Measurements from ENCODE around the gene RAD23B. TPM values are rescaled to one million over a fixed set of nuclear protein-coding genes. Genes with fewer than 3 reads are reported as not detected.
A peak's percentile ranks its signal among the peaks of the same experiment; 100 is the strongest.

Gene RAD23B
- total and polyA plus RNA-seq, 2 of the 13 experiments (the other 11 are each of a cell fraction or from before 2014, with no cell fraction given) = 133 to 156 TPM

GRCh38 chr9:107358986-107359385 lies 75.9 kb downstream of the RAD23B start:
- H3K4me3 ChIP-seq (replicated peaks in 1 of 3; ENCODE audit: insufficient read depth in 1 of 3, low read depth in 2 of 3, low read length in 3 of 3) = no peak overlapping the region
- H3K79me2 ChIP-seq (ENCODE audit: insufficient read depth, low read length) = no peaks in the 10 kb centered on the region
- H3K9me3 ChIP-seq (ENCODE audit: low read length) = no peaks in the 10 kb centered on the region
- no peak overlapping the region for H3K9ac ChIP-seq (ENCODE audit: insufficient read depth, low read depth, low read length)
- no peak overlapping the region for H2AFZ ChIP-seq (ENCODE audit: low read length)
- intact Hi-C loops (cut with micrococcal nuclease; ENCODE audit: unreplicated experiment) = no loop called here
- H3K36me3 ChIP-seq (replicated peaks in 1 of 2; ENCODE audit: control insufficient read depth in 1 of 2, insufficient read depth in 2 of 2, low read length in 2 of 2) = no peaks in the 10 kb centered on the region
- no CpG with 5 or more reads among the region's 7 CpGs for WGBS (ENCODE audit: low lambda C conversion rate)
- ATAC-seq = peak; percentile 18; the same call in 1 of the 3 replicates
- in situ Hi-C loops (cut with HindIII; ENCODE audit: extremely low pct_ligation_motif_present, low pct_unique_long_range_greater_than_20kb) = no loop called here
- no peak overlapping the region for H3K27ac ChIP-seq (ENCODE audit: extremely low read length, insufficient read depth, low read length)
- no peak for DNase-seq (ENCODE audit: low spot score)
- no peak for FAIRE-seq
- no peak overlapping the region for H3K4me2 ChIP-seq (ENCODE audit: low read depth, low read length)
- CTCF ChIA-PET (ENCODE audit: low intra/inter-chr PET ratio, low total read pairs) = no interaction called here
- BruUV-seq (replicated peaks) = no TSS peak
- H3K27me3 ChIP-seq (ENCODE audit: control insufficient read depth in 1 of 2, insufficient read depth in 2 of 2, low read length in 2 of 2) = peaks cover 3 to 9% of the 10 kb centered on the region in 2 experiments; a peak in 2 of 5 replicates
- no peaks in the 10 kb centered on the region for H4K20me1 ChIP-seq (ENCODE audit: insufficient read depth, low read length)
- TF ChIP-seq SIN3B (IDR thresholded peaks at IDR 0.05; ENCODE audit: low read length) = no peak
- H3K4me1 ChIP-seq (ENCODE audit: insufficient read depth, low read length) = no peaks in the 10 kb centered on the region
- POLR2A ChIA-PET = no interaction called here

GRCh38 chr9:107360098-107360497 lies 77.0 kb downstream of the RAD23B start:
- DNase-seq (ENCODE audit: low spot score) (no peak), ATAC-seq (no peak; the same call in 2 of the 3 replicates), FAIRE-seq (no peak)
- in situ Hi-C loops (cut with HindIII; ENCODE audit: extremely low pct_ligation_motif_present, low pct_unique_long_range_greater_than_20kb) = no loop called here
- ChIA-PET POLR2A (no interaction called here), CTCF (ENCODE audit: low intra/inter-chr PET ratio, low total read pairs) (no interaction called here)
- TF ChIP-seq HDAC2 (CRISPR knock-in tag; IDR thresholded peaks at IDR 0.05) (no peak), SPEN (CRISPR knock-in tag; IDR thresholded peaks at IDR 0.05; ENCODE audit: low read depth) (no peak), ZSCAN25 (CRISPR knock-in tag; IDR thresholded peaks at IDR 0.05) (no peak), CSRNP2 (CRISPR knock-in tag; conservative IDR thresholded peaks at IDR 0.05; ENCODE audit: low read depth) (no peak)
- H3K4me3 ChIP-seq (replicated peaks in 1 of 3; ENCODE audit: insufficient read depth in 1 of 3, low read depth in 2 of 3, low read length in 3 of 3) = no peak overlapping the region
- no peaks in the 10 kb centered on the region for H3K9me3 ChIP-seq (ENCODE audit: low read length)
- H3K79me2 ChIP-seq (ENCODE audit: insufficient read depth, low read length) = no peaks in the 10 kb centered on the region
- H3K27ac ChIP-seq (ENCODE audit: extremely low read length, insufficient read depth, low read length) = no peak overlapping the region
- no peaks in the 10 kb centered on the region for H3K4me1 ChIP-seq (ENCODE audit: insufficient read depth, low read length)
- intact Hi-C loops (cut with micrococcal nuclease; ENCODE audit: unreplicated experiment) = no loop called here
- 27% methylated on average over 6 of the region's 7 CpGs for WGBS (ENCODE audit: low lambda C conversion rate)
- BruUV-seq (replicated peaks) = no TSS peak
- H3K4me2 ChIP-seq (ENCODE audit: low read depth, low read length) = no peak overlapping the region
- no peak overlapping the region for H2AFZ ChIP-seq (ENCODE audit: low read length)
- no peak overlapping the region for H3K9ac ChIP-seq (ENCODE audit: insufficient read depth, low read depth, low read length)
- no peaks in the 10 kb centered on the region for H4K20me1 ChIP-seq (ENCODE audit: insufficient read depth, low read length)
- no peaks in the 10 kb centered on the region for H3K36me3 ChIP-seq (replicated peaks in 1 of 2; ENCODE audit: control insufficient read depth in 1 of 2, insufficient read depth in 2 of 2, low read length in 2 of 2)
- peaks cover 3 to 9% of the 10 kb centered on the region in 2 experiments; a peak in 2 of 5 replicates for H3K27me3 ChIP-seq (ENCODE audit: control insufficient read depth in 1 of 2, insufficient read depth in 2 of 2, low read length in 2 of 2)

Data from HepG2 (cell line).